ENCODE results near the gene HDAC11.
"Not testable (repeated sequence)": the region's sequence is repeated elsewhere in the genome, so short reads cannot be mapped to it uniquely, and the experiment has no call there.

The HDAC11 gene

DNA sequence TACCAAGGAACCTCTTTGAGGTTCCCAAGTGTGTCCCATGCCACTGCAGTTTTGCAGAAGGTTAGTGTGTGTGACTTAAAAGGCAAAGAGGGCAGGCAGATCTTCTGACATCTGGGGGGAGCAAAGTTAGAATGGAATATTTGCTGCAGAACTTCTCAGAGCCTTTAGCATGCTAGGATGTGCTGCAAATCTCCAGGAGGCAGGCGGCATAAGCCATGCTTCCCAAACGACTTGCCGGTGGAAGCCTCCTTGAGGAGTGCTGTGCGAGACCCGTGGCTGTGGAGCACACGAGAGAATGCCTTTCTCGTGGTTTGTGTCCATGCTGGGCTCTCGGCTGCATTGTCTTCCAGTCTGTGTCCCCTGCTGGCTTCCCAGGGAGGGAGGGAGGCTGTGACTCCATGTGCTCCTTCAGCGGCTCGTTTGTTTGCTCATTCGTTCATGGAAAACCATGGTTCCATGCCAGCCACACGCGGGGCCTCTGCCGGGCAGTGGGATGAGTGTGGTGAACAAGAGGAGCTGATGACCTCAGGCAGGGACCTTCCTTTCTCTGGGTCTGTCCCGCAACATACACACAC, 13.8 kb downstream of the HDAC11 start:
- DNase-seq (ENCODE audit: low read depth in 2 of 2) = no peak

DNA sequence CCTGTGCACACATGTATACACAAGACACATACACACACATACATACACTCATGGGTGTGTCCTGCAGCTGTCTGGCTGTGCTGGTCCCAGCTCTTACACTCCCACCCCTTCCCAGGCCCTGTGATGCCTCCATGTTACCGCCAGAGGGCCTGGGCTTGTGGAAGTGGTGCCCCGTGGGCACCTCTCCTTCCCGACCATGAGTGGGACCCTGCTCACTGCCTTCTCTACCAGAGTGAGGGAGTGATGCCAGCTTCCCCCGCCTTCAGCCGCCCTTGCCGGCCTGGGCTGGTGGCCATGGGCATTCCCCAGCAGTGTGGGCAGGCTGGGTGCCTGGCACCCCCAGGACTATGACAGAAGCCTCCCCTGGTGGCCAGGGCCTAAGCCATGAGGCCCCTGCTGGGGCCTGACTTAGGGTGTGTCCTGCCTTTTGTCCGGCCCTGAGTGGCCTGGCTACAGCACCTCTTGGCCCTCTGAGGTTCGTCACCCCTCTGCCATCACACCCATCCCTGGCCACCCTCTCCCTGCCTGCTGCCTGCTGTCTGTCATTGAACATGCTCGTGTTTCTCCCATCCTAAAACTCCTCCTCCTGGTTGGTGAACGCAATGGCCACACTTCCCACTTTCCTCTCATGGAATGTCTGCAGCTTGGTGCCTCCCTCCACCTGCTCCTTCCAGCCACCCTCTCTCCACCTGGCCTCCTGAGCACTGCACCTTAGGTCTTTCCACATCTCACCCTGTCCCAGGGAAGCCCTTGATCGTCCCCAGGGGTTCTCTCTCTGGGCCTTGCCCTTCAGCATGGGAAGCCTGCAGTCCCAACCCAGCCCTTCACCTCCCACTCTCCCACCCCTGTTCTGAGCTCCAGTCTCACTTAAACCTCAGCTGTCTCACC, 14.6 kb downstream of the HDAC11 start:
- no peak for DNase-seq (ENCODE audit: low read depth in 2 of 2)

DNA sequence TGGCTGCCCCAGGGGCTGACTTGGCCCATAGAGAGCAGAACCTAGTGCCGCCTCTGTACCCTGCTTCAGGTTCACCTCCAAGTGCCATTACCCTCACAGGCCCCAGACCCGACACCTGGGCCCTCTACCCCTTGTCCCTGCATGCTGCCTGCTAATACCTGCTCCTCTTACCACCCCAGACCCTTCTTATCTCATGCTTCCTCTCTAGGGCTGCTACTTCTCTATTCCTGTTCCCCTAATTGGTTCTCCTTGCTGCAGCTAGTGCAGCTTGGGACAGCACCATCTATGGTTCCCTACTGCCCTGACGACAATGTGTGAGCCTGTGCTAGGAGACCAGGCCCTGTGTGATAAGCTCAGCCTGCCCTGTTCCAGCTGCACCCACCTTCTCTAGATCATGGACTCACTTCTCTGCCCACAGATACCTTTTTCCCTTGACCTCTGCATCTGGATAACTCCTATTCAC, 15.3 kb downstream of the HDAC11 start:
- no peak for DNase-seq (ENCODE audit: low read depth in 2 of 2)

- DNase-seq (ENCODE audit: low read depth in 2 of 2) = peak; percentile 44 to 60
Observed at GRCh38 chr3:13495921-13496723, 16.0 kb downstream of the HDAC11 start.

- DNase-seq (ENCODE audit: low read depth in 2 of 2) = no peak
Observed at GRCh38 chr3:13496879-13497278, 16.8 kb downstream of the HDAC11 start.

- DNase-seq (ENCODE audit: low read depth in 2 of 2) = no peak
Observed at GRCh38 chr3:13497386-13497785, 17.3 kb downstream of the HDAC11 start.

DNA sequence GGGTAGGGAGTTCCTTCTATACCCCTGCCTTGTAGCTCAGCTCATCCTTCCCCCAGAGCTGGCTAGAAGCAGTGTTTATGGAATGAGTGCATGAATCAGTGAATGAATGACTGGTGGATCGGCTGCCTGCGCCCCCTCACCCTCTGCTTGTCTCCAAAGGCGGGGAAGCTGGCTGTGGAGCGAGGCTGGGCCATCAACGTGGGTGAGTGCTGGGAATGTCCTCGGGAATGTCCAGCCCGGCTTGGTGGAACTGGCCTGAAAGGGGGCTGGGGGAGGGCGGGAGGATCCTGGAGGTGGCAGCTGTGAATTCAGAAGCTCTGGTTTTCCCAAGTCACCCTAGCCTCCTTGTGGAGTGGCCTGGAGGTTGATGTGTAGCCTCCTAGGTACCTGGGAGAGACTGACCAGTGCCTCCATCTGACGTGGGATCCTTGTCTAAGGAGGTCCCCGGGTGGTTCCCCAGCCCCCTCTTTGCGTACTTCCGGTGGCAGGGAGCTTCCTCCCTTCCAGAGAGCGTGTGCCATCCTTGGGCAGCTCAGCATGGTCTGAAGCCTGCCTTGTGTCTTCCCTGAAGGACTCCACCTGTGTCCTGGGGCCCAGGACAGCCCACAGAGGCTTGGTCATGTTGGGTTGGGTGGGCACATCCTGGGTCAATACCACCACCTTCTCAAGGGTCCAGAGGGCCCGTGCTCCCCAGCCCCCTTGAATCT, 18.4 kb downstream of the HDAC11 start:
- no peak for DNase-seq (ENCODE audit: low read depth in 2 of 2)

- DNase-seq (ENCODE audit: low read depth in 2 of 2) = not testable (repeated sequence)
Observed at GRCh38 chr3:13499246-13499645, 19.1 kb downstream of the HDAC11 start.

DNA sequence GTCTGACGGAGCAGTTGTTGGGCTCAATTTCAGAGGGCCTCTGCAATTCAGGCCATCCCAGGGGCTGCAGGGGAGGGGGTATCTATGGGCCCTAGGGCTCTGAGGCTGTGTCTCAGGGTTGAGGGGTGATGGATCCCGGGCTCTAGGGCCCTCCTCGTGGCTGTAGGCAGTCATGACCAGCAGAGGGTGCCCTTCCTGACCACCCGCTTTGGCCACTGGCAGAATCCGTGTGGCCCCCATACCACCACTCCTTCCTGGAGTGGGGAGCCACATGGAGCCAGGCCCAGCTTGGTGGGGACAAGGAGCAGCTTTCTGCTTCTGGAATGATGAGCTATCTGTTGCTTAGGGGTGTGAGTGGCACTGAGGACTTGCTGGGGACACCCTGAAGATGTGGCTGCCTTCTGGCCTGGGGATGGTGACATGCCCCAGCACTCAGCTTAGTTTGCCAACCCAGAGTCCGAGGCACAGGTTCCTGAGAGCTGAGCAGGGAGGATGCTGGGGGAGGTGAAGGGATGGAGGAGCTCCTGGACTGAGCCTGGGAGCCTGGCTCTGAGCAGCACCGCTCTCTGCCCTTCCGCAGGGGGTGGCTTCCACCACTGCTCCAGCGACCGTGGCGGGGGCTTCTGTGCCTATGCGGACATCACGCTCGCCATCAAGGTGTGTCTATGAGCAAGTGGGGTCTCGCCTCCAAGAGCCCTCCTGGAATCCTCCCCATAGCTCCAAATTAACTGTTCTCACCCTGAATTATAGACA, 20.2 kb downstream of the HDAC11 start:
- DNase-seq (ENCODE audit: low read depth in 2 of 2) = no peak

DNA sequence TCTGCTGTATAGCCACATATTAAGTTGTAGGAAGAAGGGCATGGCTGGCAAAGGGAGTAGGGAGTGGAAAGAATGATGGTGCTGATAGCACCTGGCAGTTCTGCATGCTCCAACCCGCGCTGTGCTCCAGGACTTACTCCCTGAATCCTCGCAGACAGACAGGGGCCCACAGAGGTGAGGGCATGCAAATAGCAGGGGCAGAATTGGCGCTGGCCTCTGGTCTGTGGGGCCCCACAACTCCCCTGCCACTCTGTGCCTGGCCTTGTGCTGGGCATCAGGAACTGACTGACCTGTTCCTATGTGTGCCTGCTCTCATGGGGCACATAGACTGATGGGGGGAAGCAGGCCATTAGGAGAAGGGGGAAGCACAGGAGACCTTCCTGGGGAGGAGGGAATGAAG, 20.9 kb downstream of the HDAC11 start:
- DNase-seq (ENCODE audit: low read depth in 2 of 2) = no peak

- no peak for DNase-seq (ENCODE audit: low read depth in 2 of 2)
Observed at GRCh38 chr3:13501521-13501920, 21.4 kb downstream of the HDAC11 start.

DNA sequence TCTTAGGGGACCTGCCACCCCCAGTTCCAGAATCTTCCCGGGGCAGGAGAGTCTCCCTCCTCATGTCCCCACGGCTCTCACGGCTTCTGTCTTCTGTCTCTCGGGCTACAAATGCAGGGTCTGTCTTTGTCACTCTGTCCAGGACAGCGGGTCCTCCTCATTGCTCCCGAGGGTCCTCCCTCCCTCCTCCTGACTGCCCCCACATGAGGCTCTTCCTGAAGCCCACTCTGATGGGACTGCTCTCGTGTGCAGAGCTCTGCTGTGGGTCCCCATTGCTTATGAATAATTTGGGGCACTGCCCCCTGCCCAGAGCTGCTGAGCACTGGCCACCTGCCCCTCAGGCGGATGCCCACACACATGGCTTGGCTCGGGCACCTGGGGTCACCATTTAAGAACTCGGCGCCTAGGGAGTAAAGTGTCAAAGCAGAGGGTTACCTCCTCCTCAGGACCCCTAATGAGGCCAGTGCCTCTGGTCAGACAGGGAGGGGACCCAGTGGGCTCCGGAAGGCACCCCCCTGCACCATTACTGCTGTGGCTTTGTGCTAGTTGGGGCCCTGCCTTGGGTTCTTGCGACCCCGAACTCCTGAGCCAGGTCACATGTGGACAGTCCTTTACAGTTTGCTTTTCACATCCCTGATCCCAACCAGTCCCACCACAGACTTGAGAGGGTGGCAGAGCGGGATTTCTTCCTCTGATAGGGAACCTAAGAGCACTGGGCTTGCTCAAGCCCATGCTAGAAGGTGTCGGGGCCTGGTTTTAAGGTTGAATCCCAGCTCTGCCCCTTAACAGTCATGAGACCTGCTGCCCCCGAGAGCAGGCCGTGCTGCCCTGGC, 22.1 kb downstream of the HDAC11 start:
- no peak for DNase-seq (ENCODE audit: low read depth in 2 of 2)

DNA sequence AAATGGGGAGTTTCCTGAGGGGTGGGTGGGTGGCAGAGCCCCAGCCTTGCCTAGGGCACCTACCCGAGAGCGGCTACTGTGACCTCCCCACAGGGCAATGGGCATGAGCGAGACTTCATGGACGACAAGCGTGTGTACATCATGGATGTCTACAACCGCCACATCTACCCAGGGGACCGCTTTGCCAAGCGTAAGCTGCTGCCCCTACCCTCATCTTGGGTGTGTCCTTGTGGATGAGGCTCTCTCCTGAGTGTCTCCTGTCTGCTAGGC, 22.6 kb downstream of the HDAC11 start:
- no peak for DNase-seq (ENCODE audit: low read depth in 2 of 2)

- no peak for DNase-seq (ENCODE audit: low read depth in 2 of 2)
Observed at GRCh38 chr3:13504161-13504831, 24.2 kb downstream of the HDAC11 start.

DNA sequence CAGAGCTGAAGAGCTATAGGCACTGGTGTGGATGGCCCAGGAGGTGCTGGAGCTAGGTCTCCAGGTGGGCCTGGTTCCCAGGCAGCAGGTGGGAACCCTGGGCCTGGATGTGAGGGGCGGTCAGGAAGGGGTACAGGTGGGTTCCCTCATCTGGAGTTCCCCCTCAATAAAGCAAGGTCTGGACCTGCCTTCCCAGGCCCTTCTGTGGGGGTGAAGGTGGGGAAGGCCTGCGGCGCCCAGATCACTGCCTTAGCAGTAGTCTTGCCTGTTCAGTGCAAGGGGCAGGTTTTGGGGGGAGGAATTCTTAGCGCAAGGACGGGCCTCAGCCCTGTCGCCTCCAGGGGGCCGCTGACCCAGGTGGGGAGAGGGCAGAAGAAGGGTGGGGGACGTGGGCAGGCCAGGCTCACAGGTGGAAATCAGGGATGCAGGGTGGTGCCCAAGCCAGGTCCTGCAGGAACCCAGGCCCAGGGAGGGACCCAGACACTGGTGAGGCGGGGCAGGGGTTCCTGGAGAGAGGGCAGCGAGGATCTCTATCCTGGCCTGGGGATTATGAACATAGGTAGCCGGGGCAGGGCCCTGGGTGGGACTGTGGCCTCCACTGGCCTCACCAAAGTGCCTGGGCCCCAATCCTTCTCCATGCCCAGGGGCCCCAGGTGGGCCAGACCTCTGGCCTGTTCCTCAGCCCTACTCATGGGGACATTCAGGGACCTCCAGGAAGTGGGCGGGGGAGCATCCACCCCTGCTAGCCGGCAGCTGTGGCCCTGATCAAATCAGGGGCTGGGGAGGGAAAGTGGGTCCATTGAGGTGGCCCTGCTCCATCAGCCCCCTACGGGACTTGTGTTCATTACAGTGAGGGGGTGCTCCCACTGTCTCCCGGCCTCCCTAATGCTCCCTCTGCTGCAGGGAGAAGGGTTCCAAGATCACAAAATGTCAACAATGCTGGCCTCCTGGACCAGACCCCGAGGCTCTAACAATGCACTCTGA, 25.3 kb downstream of the HDAC11 start:
- DNase-seq (ENCODE audit: low read depth in 2 of 2) = no peak

GRCh38 chr3:13506239-13506638, 26.1 kb downstream of the HDAC11 start:
- DNase-seq (ENCODE audit: low read depth in 2 of 2) = no peak

- no peak for DNase-seq (ENCODE audit: low read depth in 2 of 2)
Observed at GRCh38 chr3:13506680-13507079, 26.6 kb downstream of the HDAC11 start.

GRCh38 chr3:13507247-13507569, 27.1 kb downstream of the HDAC11 start:
- DNase-seq (ENCODE audit: low read depth in 2 of 2) = no peak

All from stimulated activated CD8-positive, alpha-beta memory T cell treated with anti-CD3 and anti-CD28 coated beads, Interleukin-2, amount 100 ng/mL, for 48 hours (primary cell).